K562 (cell line): Measurements from ENCODE around the gene WEE1. TPM values are rescaled to one million over a fixed set of nuclear protein-coding genes. Genes with fewer than 3 reads are reported as not detected.

Source experiments
- BRD4 ChIP-seq: fragments of 200-600 bp; sonication (generic); IDR thresholded peaks from 2 replicates; pipeline ENCODE4 v1.6.1; 2017; ENCODE audit warnings: inconsistent platforms
- BRF1 ChIP-seq: IDR thresholded peaks from 3 replicates; pipeline ENCODE4 v1.6.1; 2011; ENCODE audit warnings: borderline replicate concordance, mild to moderate bottlenecking; ENCODE audit not compliant: insufficient read length; ENCODE audit errors: extremely low read depth
- CSDE1 ChIP-seq, 2 experiments: fragments of 450-650 bp; IDR thresholded peaks; 2 replicates each; pipeline ENCODE4 v1.6.1; 2016; ENCODE audit warnings: mild to moderate bottlenecking in 1 of 2
- DDX20 ChIP-seq: fragments of 450-650 bp; IDR thresholded peaks from 2 replicates; pipeline ENCODE4 v1.6.1; 2016; ENCODE audit warnings: missing genetic modification characterization, low read depth, mild to moderate bottlenecking, missing compliant biosample characterization, moderate library complexity
- FIP1L1 ChIP-seq: fragments of 200-400 bp; formaldehyde crosslinking; IDR thresholded peaks from 2 replicates; pipeline ENCODE4 v1.6.1; 2018; ENCODE audit warnings: mild to moderate bottlenecking, low read depth, low read length; ENCODE audit not compliant: poor library complexity, severe bottlenecking
- FOXP1 ChIP-seq: sonication (generic); formaldehyde crosslinking; IDR thresholded peaks from 2 replicates; pipeline ENCODE4 v1.8.0; 2022; ENCODE audit warnings: mild to moderate bottlenecking, missing genetic modification reagents
- FUS ChIP-seq: fragments of 200-400 bp; formaldehyde crosslinking; optimal IDR thresholded peaks from 2 replicates; pipeline ENCODE3; 2017; ENCODE audit warnings: low read depth, low read length
- HLTF ChIP-seq: fragments of 450-650 bp; IDR thresholded peaks from 2 replicates; pipeline ENCODE4 v1.6.1; 2016
- MBD2 ChIP-seq: sonication (generic); IDR thresholded peaks from 2 replicates; pipeline ENCODE4 v1.6.1; 2016; ENCODE audit warnings: low read depth, borderline replicate concordance
- NFRKB ChIP-seq: fragments of 450-650 bp; IDR thresholded peaks from 2 replicates; pipeline ENCODE4 v1.6.1; 2016; ENCODE audit warnings: low read depth
- NR4A1 ChIP-seq, 2 experiments: fragments of 250-450 bp in 1 of 2; fragments of 450-650 bp in 1 of 2; sonication (Bioruptor Pico) in 1 of 2; IDR thresholded peaks; 2 replicates each; pipeline versions ENCODE4 v1.4.0 to v1.6.1; 2016 to 2020; ENCODE audit warnings: mild to moderate bottlenecking in 2 of 2, missing compliant biosample characterization in 1 of 2, missing genetic modification characterization in 1 of 2, moderate library complexity in 1 of 2
- PHB ChIP-seq: fragments of 250-450 bp; sonication (Bioruptor Pico); IDR thresholded peaks from 2 replicates; pipeline ENCODE4 v1.5.0; 2021
- POLR2B ChIP-seq: fragments of 450-650 bp; IDR thresholded peaks from 2 replicates; pipeline ENCODE4 v1.6.1; 2018; ENCODE audit warnings: low read depth; ENCODE audit not compliant: partially characterized antibody
- RUNX1 ChIP-seq: sonication (generic); IDR thresholded peaks from 2 replicates; pipeline ENCODE4 v1.6.1; 2016; ENCODE audit warnings: antibody characterized with exemption, low read depth
- SIN3A ChIP-seq, 2 experiments: fragments of 150-350 bp in 1 of 2; IDR thresholded peaks; 2 replicates each; pipeline ENCODE4 v1.6.1; 2011 to 2016; ENCODE audit warnings: borderline replicate concordance in 2 of 2, low read depth in 2 of 2, low read length in 2 of 2, mild to moderate bottlenecking in 2 of 2, moderate library complexity in 2 of 2; ENCODE audit not compliant: control insufficient read depth in 1 of 2
- SIRT6 ChIP-seq: IDR thresholded peaks from one replicate; pipeline ENCODE4 v1.6.1; 2012; ENCODE audit warnings: low read depth, mild to moderate bottlenecking, control low read depth, inconsistent platforms, low read length, moderate library complexity
- SRF ChIP-seq, 2 experiments: fragments of 250-450, 450-650 bp in 1 of 2; sonication (Bioruptor Pico) in 1 of 2; sonication (generic) in 1 of 2; formaldehyde crosslinking; IDR thresholded peaks; 2 replicates each; pipeline versions ENCODE4 v1.5.0 to v1.5.1; 2020 to 2022; ENCODE audit warnings: mild to moderate bottlenecking in 1 of 2, missing genetic modification reagents in 1 of 2
- TEAD2 ChIP-seq: fragments of 450-650 bp; IDR thresholded peaks from 2 replicates; pipeline ENCODE4 v1.6.1; 2016; ENCODE audit warnings: missing genetic modification characterization, control low read depth, missing compliant biosample characterization
- TRIM24 ChIP-seq, 2 experiments: fragments of 450-650 bp; IDR thresholded peaks; 2 replicates each; pipeline ENCODE4 v1.6.1; 2016
- ZNF76 ChIP-seq: fragments of 250-450 bp; sonication (Bioruptor Pico); IDR thresholded peaks from 2 replicates; pipeline ENCODE4 v1.4.0; 2020; ENCODE audit warnings: mild to moderate bottlenecking, moderate library complexity, borderline replicate concordance
- polyA plus RNA-seq, 8 experiments: library from polyadenylated mRNA; depleted of rRNA in 4 of 8; stranded (reverse) in 5 of 8; unstranded in 3 of 8; fragments of >200 nt; fragmentation: Nextera tagmentation in 2 of 8; fragmentation: Illumina TruSeq in 1 of 8; extraction: Ambion mirVana in 2 of 8; extraction: Trizol in 1 of 8; gene quantifications; 2 replicates each; pipeline versions ENCODE4 v1.2.1 to v1.2.3, GENCODE V29; 2011 to 2014; ENCODE audit warnings: inconsistent platforms in 1 of 8, missing spikeins in 1 of 8
- total RNA-seq, 7 experiments: library from RNA; depleted of rRNA in 6 of 7; stranded (reverse); fragments of >200 nt in 6 of 7; fragmentation: Illumina TruSeq in 2 of 7; extraction: Trizol in 2 of 7; gene quantifications; 2 replicates each; pipeline versions ENCODE4 v1.2.1 to v1.2.3, GENCODE V29; 2011 to 2021; ENCODE audit warnings: low replicate concordance in 1 of 7
- TF ChIP-seq, protein P1 (sequence below), 3 experiments: IDR thresholded peaks in 2 of 3; conservative IDR thresholded peaks in 1 of 3; 2 replicates each; pipeline ENCODE4 v1.5.1; 2011 to 2012; ENCODE audit warnings: low read length in 3 of 3, mild to moderate bottlenecking in 3 of 3, control low read depth in 2 of 3, improper control_type of control experiment in 1 of 3, inconsistent platforms in 1 of 3, low read depth in 1 of 3, mixed read lengths in 1 of 3, moderate library complexity in 1 of 3; ENCODE audit not compliant: insufficient read depth in 2 of 3
- TF ChIP-seq, protein P2 (sequence below): fragments of 250-450 bp; sonication (Bioruptor Pico); IDR thresholded peaks from 2 replicates; pipeline ENCODE4 v1.4.0; 2020; ENCODE audit warnings: mild to moderate bottlenecking, moderate library complexity
- TF ChIP-seq, protein P3 (sequence below): sonication (generic); formaldehyde crosslinking; IDR thresholded peaks from 2 replicates; pipeline ENCODE4 v1.8.1; 2023; ENCODE audit warnings: mild to moderate bottlenecking, missing genetic modification reagents
- TF ChIP-seq, protein P4 (sequence below): fragments of 450-650 bp; IDR thresholded peaks from 2 replicates; pipeline ENCODE4 v1.6.1; 2016

The WEE1 gene
- total and polyA plus RNA-seq, 9 of the 15 experiments (the other 6 are each of a cell fraction or from before 2014, with no cell fraction given): 21.9 to 99.0 (median 67.4) TPM

DNA sequence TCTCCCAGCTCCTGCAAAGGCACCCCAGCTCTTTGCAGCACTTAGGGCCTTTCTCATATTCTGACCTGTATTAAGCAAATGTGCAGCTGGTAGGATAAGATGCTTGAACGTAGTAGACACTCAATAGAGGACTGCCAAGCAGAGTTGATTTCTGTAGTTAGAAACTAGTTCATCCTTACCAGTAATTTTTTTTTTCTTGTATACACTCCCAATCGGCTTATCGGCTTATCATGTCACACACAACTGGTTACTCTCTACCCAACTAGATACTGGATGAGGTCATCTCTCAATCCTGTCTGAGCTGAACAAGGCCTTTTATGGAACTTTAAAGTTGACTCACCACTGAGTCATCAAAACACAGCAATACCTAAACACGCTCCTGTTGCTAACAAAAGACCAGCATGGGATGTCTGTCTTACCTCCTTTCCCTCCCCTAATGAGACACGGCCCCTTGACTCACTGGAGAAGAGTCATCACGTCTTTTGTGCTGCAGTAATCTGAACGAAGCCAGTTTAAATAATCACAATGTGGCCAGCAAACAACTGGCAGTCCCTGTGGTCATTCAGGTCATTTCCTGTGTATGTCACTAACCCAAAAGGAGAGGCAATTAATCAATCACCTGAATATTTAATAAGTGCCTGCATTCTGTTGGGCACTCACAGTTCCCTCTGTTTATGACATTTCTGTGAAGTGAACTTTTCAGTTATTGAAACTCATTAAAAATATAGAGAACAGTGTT lies 7.5 kb upstream of the WEE1 start (continued):
- TF ChIP-seq SIN3A (IDR thresholded peaks at IDR 0.05; ENCODE audit: borderline replicate concordance in 2 of 2, control insufficient read depth in 1 of 2, low read depth in 2 of 2, low read length in 2 of 2) (no peak), NR4A1 (CRISPR knock-in tag; IDR thresholded peaks at IDR 0.05) (no peak), NR4A1 (tag; IDR thresholded peaks at IDR 0.05) (no peak), TEAD2 (no peak), POLR2B (no peak), RUNX1 (no peak), DDX20 (tag) (no peak), TRIM24 (IDR thresholded peaks at IDR 0.05) (peak; percentile 78 to 89), MBD2 (peak; percentile 80), ZNF76 (no peak), NFRKB (no peak; the same call in 1 of the 2 replicates), BRF1 (no peak), FOXP1 (peak; percentile 20; the same call in 1 of the 2 replicates), SIRT6 (no peak), PHB (CRISPR knock-in tag) (no peak), FUS (no peak), SRF (CRISPR knock-in tag; IDR thresholded peaks at IDR 0.05) (peak; percentile 97 to 100), BRD4 (no peak; the same call in 1 of the 2 replicates), FIP1L1 (no peak), CSDE1 (IDR thresholded peaks at IDR 0.05) (no peak; a peak in 1 of 4 replicates), HLTF (no peak)
- TF ChIP-seq, protein P1, sequence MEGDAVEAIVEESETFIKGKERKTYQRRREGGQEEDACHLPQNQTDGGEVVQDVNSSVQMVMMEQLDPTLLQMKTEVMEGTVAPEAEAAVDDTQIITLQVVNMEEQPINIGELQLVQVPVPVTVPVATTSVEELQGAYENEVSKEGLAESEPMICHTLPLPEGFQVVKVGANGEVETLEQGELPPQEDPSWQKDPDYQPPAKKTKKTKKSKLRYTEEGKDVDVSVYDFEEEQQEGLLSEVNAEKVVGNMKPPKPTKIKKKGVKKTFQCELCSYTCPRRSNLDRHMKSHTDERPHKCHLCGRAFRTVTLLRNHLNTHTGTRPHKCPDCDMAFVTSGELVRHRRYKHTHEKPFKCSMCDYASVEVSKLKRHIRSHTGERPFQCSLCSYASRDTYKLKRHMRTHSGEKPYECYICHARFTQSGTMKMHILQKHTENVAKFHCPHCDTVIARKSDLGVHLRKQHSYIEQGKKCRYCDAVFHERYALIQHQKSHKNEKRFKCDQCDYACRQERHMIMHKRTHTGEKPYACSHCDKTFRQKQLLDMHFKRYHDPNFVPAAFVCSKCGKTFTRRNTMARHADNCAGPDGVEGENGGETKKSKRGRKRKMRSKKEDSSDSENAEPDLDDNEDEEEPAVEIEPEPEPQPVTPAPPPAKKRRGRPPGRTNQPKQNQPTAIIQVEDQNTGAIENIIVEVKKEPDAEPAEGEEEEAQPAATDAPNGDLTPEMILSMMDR (IDR thresholded peaks at IDR 0.05 in 2 of 3, conservative IDR thresholded peaks at IDR 0.05 in 1 of 3; ENCODE audit: insufficient read depth in 2 of 3, low read depth in 1 of 3, low read length in 3 of 3): no peak
- TF ChIP-seq, protein P2, sequence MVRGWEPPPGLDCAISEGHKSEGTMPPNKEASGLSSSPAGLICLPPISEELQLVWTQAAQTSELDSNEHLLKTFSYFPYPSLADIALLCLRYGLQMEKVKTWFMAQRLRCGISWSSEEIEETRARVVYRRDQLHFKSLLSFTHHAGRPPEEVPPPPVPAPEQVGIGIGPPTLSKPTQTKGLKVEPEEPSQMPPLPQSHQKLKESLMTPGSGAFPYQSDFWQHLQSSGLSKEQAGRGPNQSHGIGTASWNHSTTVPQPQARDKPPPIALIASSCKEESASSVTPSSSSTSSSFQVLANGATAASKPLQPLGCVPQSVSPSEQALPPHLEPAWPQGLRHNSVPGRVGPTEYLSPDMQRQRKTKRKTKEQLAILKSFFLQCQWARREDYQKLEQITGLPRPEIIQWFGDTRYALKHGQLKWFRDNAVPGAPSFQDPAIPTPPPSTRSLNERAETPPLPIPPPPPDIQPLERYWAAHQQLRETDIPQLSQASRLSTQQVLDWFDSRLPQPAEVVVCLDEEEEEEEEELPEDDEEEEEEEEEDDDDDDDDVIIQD (CRISPR knock-in tag): no peak
- TF ChIP-seq, protein P3, sequence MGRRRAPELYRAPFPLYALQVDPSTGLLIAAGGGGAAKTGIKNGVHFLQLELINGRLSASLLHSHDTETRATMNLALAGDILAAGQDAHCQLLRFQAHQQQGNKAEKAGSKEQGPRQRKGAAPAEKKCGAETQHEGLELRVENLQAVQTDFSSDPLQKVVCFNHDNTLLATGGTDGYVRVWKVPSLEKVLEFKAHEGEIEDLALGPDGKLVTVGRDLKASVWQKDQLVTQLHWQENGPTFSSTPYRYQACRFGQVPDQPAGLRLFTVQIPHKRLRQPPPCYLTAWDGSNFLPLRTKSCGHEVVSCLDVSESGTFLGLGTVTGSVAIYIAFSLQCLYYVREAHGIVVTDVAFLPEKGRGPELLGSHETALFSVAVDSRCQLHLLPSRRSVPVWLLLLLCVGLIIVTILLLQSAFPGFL (CRISPR knock-in tag): no peak
- TF ChIP-seq, protein P4, sequence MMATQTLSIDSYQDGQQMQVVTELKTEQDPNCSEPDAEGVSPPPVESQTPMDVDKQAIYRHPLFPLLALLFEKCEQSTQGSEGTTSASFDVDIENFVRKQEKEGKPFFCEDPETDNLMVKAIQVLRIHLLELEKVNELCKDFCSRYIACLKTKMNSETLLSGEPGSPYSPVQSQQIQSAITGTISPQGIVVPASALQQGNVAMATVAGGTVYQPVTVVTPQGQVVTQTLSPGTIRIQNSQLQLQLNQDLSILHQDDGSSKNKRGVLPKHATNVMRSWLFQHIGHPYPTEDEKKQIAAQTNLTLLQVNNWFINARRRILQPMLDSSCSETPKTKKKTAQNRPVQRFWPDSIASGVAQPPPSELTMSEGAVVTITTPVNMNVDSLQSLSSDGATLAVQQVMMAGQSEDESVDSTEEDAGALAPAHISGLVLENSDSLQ: peak; percentile 91
